Measurements from ENCODE around the gene SIL1.
"Not testable (repeated sequence)": the region's sequence is repeated elsewhere in the genome, so short reads cannot be mapped to it uniquely, and the experiment has no call there.

SIL1 gene

DNA sequence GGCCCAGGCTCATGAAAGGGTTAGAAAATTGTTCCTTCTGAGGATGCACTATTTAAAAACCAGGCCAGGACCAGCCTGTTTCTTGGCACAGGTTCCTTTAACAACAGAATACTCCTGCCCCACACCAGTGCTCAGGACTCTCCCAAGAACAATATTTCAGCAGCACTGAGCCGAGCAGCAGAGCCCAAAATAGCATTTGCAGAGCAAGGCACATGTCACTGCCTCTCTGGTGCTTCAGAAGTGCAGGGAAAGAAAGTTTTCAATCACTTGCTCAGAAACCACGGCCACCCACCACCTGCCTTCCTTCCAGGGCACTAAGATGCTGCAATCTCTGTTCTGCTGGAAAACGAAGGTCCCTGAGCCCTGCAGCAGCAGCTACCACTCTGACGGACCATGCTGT lies 77.6 kb downstream of the SIL1 start:
- no peak overlapping the region for H3K4me3 ChIP-seq (ENCODE audit: low read depth, low read length)
- no peak for TF ChIP-seq CTCF (IDR thresholded peaks at IDR 0.05; ENCODE audit: borderline replicate concordance, insufficient read depth, low read depth, low read length)

GRCh38 chr5:139118804-139119203 lies 79.4 kb downstream of the SIL1 start:
- H3K4me3 ChIP-seq (ENCODE audit: low read depth, low read length): no peak overlapping the region
- no peak for TF ChIP-seq CTCF (IDR thresholded peaks at IDR 0.05; ENCODE audit: borderline replicate concordance, insufficient read depth, low read depth, low read length)

DNA sequence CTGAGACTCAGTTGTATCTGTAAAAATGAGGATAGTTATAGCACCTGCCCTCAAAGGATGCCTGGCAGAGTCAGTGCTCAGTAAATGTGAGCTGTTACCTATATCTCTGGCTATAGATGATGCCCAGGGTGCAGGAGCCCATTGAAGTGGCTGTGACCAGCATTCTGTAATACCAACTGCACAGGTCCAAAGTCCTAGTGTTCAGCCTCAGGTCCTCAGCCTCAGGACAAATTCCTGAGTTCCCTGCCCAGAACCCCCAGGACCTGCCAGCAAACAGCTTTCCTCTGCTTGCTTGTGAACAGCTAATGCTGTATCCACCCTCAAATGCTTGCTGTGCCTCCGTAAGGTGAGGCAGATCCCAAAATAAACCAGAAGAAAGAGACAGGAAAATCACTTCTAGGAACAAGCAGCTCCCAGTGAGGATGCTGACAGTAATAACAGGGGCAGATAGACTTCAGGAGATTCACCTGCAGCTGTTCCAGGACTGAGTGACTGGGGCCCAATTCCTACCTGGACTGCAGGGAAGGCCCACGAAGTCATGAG lies 80.8 kb downstream of the SIL1 start:
- TF ChIP-seq CTCF (IDR thresholded peaks at IDR 0.05; ENCODE audit: borderline replicate concordance, insufficient read depth, low read depth, low read length): no peak
- no peak overlapping the region for H3K4me3 ChIP-seq (ENCODE audit: low read depth, low read length)

GRCh38 chr5:139116100-139116655 lies 82.0 kb downstream of the SIL1 start:
- TF ChIP-seq CTCF (IDR thresholded peaks at IDR 0.05; ENCODE audit: borderline replicate concordance, insufficient read depth, low read depth, low read length): no peak
- no peak overlapping the region for H3K4me3 ChIP-seq (ENCODE audit: low read depth, low read length)

DNA sequence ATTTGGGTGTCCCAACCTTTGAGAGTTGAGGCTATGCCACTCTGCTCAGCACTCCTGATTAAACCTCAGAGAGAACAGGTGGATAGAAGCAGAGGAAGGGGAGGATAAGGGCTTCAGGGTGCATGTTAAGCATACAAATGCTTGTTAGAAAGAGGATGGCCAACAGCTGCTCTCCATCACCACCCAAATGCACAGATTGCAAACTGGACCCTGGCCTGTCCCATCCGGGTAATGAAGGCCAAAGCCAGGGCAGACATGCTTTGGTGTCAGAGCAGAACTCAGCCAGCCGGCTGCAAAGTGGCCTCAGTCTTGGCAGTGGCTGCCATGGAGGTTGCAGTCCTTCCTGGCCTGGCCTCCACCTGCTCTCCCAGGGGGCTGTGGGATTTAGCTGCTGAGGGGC lies 84.3 kb downstream of the SIL1 start:
- no peak overlapping the region for H3K4me3 ChIP-seq (ENCODE audit: low read depth, low read length)
- no peak for TF ChIP-seq CTCF (IDR thresholded peaks at IDR 0.05; ENCODE audit: borderline replicate concordance, insufficient read depth, low read depth, low read length)

DNA sequence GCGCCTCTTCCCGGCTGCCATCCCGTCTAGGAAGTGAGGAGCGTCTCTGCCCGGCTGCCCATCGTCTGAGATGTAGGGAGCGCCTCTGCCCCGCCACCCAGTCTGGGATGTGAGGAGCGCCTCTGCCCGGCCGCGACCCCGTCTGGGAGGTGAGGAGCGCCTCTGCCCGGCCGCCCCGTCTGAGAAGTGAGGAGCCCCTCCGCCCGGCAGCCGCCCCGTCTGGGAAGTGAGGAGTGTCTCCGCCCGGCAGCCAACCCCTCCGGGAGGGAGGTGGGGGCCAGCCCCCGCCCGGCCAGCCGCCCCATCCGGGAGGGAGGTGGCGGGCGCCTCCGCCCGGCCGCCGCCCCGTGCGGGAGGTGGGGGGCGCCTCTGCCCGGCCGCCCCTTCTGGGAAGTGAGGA lies 85.8 kb downstream of the SIL1 start:
- not testable (repeated sequence) for H3K4me3 ChIP-seq (ENCODE audit: low read depth, low read length)

GRCh38 chr5:139110526-139111168 lies 87.5 kb downstream of the SIL1 start:
- no peak for TF ChIP-seq CTCF (IDR thresholded peaks at IDR 0.05; ENCODE audit: borderline replicate concordance, insufficient read depth, low read depth, low read length)
- no peak overlapping the region for H3K4me3 ChIP-seq (ENCODE audit: low read depth, low read length)
